HG02798 (cell line): Measurements from ENCODE around the gene SERTAD2.

Experiments
- ATAC-seq: cut with Tn5 transposase; IDR thresholded peaks from one replicate; pipeline ENCODE4 v1.9.1; 2021; ENCODE audit warnings: mild to moderate bottlenecking; ENCODE audit not compliant: unreplicated experiment, poor library complexity

The SERTAD2 gene

DNA sequence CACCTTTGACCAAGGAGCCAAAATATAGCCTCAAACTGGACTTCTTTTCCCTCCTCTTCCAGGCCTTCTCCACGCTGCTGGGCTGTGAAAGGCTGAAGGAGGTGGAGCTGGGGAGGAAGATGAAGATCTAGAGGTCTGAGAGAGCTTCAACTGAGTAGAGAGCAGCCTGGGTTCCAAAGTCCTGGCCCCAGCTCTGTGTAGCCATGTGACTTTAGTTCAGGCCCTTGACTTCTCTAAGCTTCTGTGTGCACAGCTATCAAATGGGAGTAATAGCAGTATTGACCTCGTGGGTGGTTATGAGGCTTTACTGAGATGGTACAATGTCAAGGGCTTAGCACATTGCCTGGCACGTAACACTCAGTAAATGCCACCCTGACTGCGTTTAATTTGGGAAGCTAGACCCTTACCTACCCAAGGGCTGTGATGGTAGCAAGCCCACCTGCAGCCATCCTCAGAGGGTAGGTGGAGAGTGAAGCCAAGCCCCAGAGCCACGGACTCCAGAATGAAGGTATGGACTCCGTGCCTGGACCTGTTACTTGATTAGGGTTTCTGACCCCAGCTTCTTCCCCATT, 38.4 kb downstream of the SERTAD2 start:
- no peak for ATAC-seq

DNA sequence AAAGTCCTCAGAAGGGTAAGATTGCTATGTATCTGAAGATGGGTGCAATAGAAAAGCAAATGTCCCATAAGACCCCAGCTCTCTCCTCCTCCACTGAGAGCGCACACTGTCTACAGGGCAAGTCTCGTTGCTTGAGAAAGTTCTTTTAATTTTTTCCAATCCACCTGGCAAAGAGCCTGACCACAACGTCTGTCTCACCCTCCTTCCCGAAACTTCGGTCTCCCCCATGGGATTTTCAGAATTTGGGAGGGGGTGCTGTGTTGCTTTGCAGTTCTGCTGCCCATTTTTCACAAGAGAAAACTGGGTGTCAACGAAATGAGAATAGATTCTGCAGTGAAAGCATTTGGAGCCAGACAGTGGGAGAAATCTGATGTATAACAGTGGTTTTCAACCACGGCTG, 40.4 kb downstream of the SERTAD2 start:
- no peak for ATAC-seq

DNA sequence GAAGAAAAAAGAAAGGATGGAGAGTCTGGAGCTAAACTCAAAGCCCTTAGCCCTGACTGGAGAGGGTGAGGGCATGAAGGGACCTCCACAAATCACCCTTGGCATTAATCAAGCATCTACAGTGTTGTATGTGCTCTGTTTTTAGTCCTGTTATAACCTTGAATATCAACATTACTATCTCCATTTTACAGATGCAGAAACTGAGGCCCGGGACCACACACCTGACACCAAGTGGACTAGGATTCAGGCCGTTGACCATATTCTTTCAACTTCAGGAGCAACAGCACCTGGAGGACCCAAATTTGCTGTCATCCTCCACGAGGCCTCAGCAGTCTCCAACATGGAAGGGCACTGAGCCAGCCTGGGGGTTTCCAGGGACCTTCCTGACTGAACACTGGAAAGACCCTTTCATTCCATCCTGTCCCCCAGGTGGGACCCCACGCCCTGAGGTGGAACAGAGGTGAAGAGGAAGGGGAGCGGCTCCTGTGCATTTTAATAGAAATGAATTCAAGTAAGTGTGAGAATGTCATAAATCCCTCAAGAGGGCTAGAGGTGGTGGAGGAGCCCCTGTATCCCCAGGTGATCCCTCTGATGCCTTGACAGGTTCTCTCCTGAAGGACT, 41.0 kb downstream of the SERTAD2 start:
- ATAC-seq: no peak

DNA sequence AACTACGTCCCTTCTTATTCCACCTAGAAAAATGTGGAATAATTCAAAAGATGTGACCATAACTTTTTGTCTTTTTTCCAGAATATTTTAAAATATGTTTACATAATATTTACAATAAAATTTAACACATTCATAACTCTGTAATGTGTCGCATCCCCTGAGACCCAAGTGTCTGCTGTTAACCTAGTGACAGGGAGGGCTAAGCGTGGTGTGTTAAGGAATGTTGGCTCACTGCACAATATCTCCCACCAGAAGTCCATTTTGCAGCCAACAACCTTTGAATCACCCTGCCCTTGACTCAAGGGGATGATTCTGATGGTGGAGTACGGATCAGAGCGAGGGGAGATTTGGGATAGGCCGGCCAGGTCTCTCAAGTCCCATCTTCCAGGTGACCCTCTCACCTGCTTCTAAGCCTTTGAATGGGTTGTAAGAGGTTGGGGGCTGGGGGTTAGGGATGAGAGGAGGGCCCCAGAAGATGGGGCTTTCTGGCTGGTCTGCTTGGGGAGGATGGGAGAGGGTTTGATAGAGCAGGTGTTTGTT, 43.3 kb downstream of the SERTAD2 start:
- no peak for ATAC-seq

DNA sequence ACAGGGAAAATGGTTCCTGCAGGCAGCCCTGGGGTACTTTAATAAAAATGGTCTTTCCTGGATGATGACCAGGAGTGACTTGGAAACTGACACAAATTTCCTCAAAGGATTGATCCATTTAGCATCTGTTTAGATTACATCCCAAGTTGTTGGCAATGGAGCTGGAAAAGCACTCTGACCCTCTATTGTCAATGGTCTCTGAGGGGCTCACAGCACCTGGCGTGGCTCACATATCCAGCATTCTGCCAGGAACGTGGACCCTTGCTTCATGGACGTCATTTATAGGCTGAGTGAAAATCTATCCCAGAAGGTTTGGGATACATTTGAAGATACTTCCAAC, 43.8 kb downstream of the SERTAD2 start:
- ATAC-seq: no peak

DNA sequence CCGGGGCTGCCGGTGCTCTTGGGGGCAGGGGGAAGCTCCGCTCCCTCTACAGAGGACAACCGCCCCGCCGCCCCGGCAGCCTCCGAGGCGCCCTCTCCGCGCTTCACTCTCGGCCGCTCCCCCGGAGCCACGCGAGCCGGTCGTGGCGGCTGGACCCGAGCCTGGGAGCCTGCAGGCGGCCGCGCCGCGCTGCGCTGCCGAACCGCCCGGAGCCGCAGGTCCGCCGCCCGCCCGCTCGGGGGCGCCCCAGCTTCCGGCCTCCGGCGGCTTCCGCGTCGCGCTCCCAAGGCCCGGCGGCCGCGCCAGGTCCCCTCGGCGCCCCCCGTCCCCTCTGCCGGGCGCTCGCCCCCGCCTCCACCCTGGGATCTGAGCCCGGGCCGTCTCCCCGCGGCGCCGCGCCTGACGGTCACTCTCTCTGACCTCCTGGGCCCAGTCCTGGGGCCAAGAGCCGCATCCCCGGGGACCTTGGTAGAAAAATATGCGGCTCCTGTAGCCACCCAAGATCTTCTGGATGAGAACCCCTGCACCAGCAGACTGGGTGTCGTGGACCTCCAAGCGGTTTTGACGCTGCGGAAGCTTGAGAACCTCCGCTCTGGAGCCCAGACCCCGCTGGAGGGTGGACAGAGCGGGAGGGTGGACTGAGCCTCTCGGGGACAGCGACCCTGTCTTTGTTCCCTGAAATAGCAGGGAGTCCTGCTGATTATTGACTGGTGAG, 44.3 kb downstream of the SERTAD2 start:
- ATAC-seq: peak; percentile 48

DNA sequence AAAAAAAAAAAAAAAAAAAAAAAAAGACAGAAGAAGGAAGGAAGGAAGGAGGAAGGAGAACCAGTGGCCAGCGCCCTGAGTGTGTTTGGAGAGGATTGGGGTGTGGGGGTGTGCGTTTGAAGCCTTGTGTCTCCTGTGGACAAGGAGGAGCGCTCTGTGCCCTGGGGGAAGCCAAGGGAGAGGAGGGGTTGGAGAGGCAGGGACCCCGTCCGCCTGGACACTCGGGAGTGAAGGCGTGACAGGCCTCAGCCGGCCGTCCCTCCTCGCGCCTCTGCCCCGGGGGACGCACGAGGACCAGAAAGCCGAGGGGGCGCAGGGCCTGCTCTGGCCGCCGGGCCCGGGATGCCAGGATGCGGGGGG, 44.9 kb downstream of the SERTAD2 start:
- ATAC-seq: peak; percentile 5

DNA sequence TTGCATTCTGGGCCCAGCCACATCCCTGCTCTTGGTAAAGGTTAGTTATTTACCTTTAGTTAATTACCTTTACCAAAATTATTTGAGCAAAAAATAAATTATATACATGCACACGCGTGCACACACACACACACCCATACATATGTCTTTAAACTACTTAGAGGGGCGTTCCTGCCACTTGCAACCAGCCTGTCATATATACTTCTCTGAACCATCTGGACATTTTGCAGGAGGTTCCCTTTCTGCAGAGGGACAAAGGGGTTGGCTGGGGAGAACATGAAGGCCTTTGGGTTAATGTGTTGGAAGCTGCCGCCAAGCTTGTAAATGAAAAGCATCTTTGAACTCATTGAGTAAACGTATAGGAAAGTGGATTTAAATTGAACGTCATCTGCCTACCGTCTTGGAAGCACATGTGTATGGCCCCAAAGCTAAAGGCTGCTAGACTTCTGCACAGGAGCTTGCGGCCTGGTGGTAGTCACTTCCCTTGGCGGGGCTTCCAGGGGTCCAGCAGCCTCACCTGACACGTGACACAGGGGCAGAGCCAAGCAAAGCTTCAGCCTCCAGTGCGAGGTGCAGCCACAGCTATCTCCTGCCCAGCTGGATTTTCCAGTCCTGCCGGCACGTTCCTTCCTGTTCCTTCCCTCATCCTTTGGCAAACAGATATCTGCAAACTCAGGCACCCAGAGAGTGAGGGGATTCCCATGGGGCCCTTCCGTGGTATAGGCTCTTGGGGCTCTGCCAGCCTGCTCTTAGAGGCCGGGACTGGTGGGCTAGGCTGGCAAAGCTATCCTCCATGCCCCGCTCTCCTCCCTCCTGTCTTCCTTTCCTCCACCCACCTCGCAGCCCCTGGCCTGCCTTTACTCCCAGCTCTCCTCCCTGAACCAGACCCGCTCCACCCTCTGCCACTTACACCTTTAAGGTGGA, 46.1 kb downstream of the SERTAD2 start:
- no peak for ATAC-seq

DNA sequence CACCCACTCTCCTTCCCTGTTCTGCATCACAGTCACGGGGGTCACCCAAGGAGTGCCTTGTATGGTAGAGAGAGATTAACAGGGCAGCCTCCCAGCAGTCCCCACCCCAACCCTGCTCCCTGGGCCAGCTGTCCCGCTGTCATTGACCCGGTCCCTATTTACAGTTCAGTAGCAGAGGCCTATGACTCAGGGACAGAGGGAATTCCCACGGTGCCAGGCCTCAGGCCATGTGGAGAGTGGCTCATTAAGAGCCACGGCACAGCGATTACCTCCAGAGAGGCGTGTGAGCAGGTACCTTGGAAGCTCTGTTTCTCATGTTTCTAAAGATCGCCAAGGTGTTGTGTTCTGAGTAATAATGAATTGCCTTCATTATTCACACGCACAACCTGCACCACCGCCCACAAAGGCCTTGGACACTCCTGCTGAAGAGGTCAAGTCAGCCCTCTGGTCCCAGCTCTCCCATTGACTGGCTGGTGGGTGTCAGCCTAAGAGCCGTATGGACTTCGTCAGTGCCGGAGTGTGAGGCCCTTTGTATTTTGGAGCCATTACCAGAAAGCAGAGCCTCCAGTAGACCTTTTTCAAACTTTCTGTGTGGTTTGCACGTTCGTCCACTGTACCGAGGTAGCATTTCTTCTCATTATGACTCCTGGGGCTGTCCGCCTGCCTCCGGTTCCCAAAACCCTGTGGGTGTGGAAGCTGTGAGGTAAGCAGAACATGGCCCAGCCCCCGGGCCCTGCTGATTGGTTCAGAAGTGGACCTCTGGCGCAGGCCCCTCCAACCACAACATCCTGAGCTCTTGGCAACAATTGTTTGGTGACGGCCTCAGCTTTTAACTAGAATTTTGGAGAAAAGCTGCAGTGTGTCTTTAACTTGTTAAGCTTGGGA, 47.0 kb downstream of the SERTAD2 start:
- peak; percentile 89 for ATAC-seq

DNA sequence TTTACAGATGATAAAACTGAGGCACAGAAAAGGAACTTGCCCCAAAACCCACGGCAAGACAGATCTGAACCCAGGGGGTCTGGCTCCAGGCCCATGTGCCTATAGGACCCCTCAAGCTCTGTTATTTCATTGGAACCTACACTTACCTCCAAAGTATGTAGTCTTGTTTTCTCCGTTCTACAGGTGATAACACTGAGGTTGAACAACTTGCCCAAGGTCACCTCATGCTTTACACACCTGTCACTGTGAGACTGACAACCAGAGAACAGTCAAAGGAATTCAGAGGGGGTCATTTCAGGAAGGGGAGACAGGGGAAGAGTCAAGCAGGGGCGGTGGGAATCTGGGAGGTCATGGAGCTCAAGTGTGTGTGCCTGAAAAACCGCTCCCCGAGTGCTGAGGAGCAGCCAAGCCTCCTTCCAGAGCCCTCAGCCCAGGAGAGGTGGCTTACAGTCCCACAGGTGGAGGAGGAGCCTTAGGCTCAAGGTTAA, 47.7 kb downstream of the SERTAD2 start:
- ATAC-seq: no peak

DNA sequence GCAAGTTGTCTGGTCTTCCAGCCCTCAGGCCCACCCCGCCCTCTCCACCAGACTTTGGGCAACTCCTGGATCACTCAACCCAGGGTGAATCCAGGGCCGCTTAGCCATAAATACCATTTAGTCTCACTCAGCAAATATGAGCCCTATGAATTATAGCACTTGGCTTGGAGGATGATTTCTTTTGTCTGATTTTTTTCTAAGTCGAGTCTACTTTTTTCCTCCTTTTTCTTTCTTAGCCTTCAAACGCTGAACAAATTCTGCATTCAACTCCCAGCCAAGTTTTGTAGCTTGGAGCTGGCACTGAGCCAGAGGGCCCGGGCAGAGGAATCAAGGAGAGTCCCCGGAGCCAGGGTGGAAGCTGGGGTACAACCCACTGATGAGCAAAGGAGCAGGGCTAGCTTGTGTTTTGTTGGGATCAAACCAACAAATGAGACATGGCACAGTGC, 48.7 kb downstream of the SERTAD2 start:
- no peak for ATAC-seq

DNA sequence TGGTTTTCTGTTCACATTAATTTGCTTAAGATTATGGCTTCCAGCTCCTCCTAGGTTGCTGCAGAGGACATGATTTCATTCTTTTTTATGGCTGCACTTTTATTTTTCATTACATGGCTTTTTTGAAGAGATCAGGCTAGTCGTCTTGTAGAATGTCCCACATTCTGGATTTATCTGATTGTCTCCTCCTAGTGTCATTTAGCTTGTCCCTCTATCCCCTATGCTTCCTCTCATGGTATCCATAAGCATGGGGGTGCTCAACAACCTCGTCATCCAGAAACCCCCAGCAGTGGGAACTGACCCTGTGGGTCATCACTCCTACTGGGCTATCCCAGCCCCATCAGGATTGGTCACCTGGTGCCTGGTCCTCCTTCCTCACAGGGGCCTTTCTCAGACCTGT, 49.6 kb downstream of the SERTAD2 start:
- no peak for ATAC-seq

DNA sequence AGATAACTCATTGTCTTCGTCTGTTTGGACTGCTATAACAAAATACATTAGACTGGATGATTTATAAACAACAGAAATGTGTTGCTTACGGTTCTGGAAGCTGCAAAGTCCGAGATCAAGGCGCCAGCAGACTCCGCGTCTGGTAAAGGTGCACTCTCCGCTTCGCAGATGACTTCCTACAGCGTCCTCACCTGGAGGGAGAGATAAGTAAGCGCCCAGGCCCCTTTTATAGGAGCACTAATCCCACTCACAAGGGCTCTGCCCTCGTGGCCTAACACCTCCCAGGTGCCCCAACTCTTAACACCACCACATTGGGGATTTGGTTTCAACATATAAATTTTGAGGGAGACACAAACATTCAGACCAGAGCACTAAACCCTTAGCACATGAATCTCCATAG, 51.3 kb downstream of the SERTAD2 start:
- ATAC-seq: no peak

DNA sequence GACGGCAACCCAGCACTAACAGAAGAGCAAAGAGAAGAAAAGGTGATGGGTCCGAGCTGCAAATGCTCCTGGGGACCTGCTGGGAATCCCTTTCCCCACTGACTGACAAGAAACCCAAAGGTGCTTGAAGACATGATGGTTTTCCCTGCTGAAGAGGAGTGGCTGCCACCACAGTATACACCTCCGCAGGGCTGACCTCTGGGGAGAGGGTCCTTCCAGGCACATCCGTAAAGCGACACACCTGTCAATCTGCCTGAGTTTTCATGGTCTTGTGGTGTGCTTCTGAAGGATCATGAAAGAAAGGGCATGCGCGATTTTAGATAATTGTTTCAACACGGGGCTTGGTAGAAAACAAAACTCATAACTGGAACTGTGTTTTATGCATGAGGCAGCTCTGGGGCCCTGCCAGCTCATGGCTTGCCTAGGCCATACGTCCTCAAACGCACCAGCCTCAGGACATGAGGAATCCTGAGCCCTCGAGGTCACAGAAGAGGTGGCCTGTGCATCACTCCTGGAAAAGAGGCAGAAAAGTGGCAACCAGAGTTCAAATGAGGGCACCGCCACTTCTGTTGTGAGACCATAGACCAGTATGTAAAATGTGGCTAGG, 51.8 kb downstream of the SERTAD2 start:
- no peak for ATAC-seq

DNA sequence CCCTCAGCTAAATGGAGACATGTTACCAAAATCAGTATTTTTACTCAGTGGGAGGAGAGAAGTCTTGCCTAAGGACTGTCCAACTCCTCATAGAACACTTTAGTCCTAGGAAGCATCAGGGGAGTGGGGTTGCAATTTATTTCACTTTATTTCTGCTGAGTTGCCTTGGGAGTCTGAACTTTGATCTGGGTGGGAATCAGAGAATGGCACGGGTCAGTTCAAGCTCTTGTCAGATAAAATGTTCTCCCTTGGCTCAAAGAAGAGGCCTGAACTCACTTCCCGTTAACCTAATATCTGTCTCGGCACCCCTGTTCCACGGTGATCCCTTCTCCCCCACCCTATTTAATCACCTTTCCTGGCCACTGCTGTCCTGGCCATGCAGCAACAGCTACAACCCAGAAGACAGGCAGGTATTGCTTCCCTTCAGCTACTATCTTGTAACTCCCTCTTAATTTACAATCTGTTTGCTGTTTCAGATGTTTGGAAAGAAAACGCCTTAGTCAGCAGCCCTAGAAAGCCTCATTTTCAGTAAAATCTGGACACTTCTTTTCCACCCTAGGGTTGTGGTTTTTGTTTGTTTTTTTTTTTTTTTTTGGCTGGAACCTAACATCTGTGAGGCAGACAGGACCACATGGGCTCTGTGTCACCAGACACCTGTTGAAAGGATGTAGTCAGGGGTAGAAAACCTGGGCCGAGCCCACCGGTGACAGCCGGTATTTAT, 52.5 kb downstream of the SERTAD2 start:
- no peak for ATAC-seq

DNA sequence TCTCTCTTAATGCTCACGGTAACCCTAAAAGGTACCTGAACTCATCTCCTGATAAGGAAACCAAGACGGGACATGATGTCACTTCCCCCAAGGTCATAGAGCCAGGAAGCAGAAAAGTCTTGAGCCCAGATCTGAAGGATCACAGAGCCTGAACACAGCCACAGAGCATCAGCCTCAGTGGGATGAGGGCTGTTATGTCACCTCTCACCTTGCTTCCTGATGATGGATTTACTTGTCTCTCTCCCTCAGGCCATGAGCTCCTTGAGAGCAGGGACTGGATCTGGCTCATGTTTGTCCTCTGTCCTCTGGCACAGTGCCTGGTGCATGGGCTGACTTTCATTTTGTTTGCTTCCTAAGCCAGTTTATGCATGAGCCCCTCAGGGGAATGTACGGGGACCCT, 54.2 kb downstream of the SERTAD2 start:
- no peak for ATAC-seq

DNA sequence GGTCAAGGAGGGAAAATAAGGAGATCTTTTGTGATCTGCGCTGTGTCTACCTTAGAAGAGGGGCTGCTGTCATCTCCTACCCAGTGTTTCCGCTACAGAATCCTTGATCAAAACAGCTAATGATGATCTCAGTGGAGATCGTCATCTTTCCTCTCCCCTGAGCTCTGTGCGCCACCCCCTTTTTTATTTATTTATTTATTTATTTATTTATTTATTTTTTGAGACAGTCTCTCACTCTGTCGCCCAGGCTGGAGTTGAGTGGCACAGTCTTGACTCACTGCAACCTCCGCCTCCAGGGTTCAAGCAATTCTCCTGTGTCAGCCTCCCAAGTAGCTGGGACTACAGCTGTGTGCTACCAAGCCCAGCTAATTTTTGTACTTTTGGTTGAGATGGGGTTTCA, 55.5 kb downstream of the SERTAD2 start:
- ATAC-seq: no peak

DNA sequence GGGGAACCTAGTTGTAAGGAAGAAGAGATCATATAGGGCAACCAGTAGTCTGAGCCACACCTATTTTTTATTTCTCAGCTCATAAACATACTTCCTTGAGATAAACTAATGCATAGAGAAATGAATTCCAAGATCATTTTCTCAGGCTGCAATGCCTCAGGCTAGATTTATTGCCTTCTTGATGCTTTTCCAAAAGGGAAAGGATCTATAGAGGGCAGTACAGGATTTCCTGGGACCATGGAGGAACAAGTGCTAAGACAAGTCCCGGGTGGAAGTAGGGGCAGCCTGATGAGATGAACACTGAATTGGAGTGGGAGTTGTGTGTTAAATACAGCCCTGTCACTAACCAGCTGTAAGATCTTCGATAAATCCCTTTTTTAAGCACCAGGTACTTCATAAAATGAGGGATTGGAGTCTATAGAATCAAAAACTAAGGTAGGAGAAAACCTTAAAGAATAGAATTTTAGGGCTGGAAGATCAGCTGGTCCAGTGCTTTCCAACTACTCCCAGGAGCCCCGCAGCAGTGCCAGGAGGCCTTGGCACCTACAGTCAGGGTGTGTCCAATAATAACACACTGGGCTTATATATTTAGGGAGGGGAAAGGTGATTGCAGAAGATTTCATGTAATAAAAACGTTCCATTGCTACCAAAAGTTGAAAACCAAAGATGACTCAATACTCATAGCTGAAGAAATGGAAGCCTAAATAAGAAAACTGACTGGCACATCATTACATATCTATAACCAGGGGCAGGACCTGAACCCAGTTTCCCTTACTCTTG, 58.1 kb downstream of the SERTAD2 start:
- ATAC-seq: no peak
